H9 (cell line): Measurements from ENCODE around the gene CMTM7. TPM values are rescaled to one million over a fixed set of nuclear protein-coding genes. Genes with fewer than 3 reads are reported as not detected.

Experiments
- DNase-seq: peaks from one replicate; pipeline ENCODE4 v3.0.0-alpha.2; 2017
- H2AFZ ChIP-seq: one replicate; pipeline ENCODE4 v1.6.1; 2013; ENCODE audit warnings: mild to moderate bottlenecking, low read length, control low read depth, moderate library complexity
- H2AK5ac ChIP-seq: 2 replicates; pipeline ENCODE4 v1.6.1; 2013; ENCODE audit warnings: low read length, control low read depth, mixed read lengths; ENCODE audit not compliant: insufficient read length
- H2BK120ac ChIP-seq: one replicate; pipeline ENCODE4 v1.6.1; 2013; ENCODE audit warnings: low read depth, mild to moderate bottlenecking, low read length, control low read depth, inconsistent platforms; ENCODE audit not compliant: poor library complexity, severe bottlenecking
- H2BK12ac ChIP-seq: 2 replicates; pipeline ENCODE4 v1.6.1; 2013; ENCODE audit warnings: low read length, control low read depth, mixed read lengths, low read depth; ENCODE audit not compliant: insufficient read length
- H2BK15ac ChIP-seq: 2 replicates; pipeline ENCODE4 v1.6.1; 2013; ENCODE audit warnings: low read depth, low read length, control low read depth
- H2BK20ac ChIP-seq: one replicate; pipeline ENCODE4 v1.6.1; 2013; ENCODE audit warnings: low read depth, mild to moderate bottlenecking, low read length, control low read depth, inconsistent platforms; ENCODE audit not compliant: poor library complexity, severe bottlenecking
- H2BK5ac ChIP-seq: 2 replicates; pipeline ENCODE4 v1.6.1; 2013; ENCODE audit warnings: low read length, control low read depth, mixed read lengths; ENCODE audit not compliant: insufficient read length
- H3K14ac ChIP-seq: 2 replicates; pipeline ENCODE4 v1.6.1; 2013; ENCODE audit warnings: low read length, control low read depth; ENCODE audit not compliant: insufficient read depth
- H3K18ac ChIP-seq: 2 replicates; pipeline ENCODE4 v1.6.1; 2013; ENCODE audit warnings: low read depth, mild to moderate bottlenecking, mixed read lengths, low read length, control low read depth; ENCODE audit not compliant: insufficient read length
- H3K23ac ChIP-seq: 2 replicates; pipeline ENCODE4 v1.6.1; 2013; ENCODE audit warnings: low read length, control low read depth, mixed read lengths, low read depth; ENCODE audit not compliant: insufficient read length
- H3K23me2 ChIP-seq: 2 replicates; pipeline ENCODE4 v1.6.1; 2013; ENCODE audit warnings: low read depth, mild to moderate bottlenecking, mixed read lengths, low read length, control low read depth; ENCODE audit not compliant: insufficient read length, poor library complexity, severe bottlenecking
- H3K27ac ChIP-seq: 2 replicates; pipeline ENCODE4 v1.5.1; 2013; ENCODE audit warnings: low read length, control low read depth, mixed read lengths, low read depth; ENCODE audit not compliant: insufficient read length
- H3K27me3 ChIP-seq: 2 replicates; pipeline ENCODE4 v1.6.1; 2013; ENCODE audit warnings: low read length, control low read depth, inconsistent platforms; ENCODE audit not compliant: insufficient read depth
- H3K4ac ChIP-seq: 2 replicates; pipeline ENCODE4 v1.6.1; 2013; ENCODE audit warnings: low read depth, mild to moderate bottlenecking, control low read depth, inconsistent platforms, low read length, moderate library complexity
- H3K4me1 ChIP-seq: 2 replicates; pipeline ENCODE4 v1.6.1; 2013; ENCODE audit warnings: low read length, control low read depth, inconsistent platforms; ENCODE audit not compliant: insufficient read depth
- H3K4me2 ChIP-seq: 2 replicates; pipeline ENCODE4 v1.6.1; 2013; ENCODE audit warnings: low read length, control low read depth, mixed read lengths; ENCODE audit not compliant: insufficient read length, insufficient read depth
- H3K56ac ChIP-seq: 2 replicates; pipeline ENCODE4 v1.6.1; 2013; ENCODE audit warnings: low read depth, mild to moderate bottlenecking, mixed read lengths, low read length, control low read depth; ENCODE audit not compliant: insufficient read length
- H3K79me1 ChIP-seq: 2 replicates; pipeline ENCODE4 v1.6.1; 2013; ENCODE audit warnings: low read depth, mild to moderate bottlenecking, moderate library complexity, low read length, control low read depth, inconsistent platforms; ENCODE audit not compliant: insufficient read depth, poor library complexity, severe bottlenecking
- H3K79me2 ChIP-seq: 2 replicates; pipeline ENCODE4 v1.6.1; 2013; ENCODE audit warnings: low read length, control low read depth, inconsistent platforms; ENCODE audit not compliant: insufficient read depth
- H3K9ac ChIP-seq: 2 replicates; pipeline ENCODE4 v1.6.1; 2013; ENCODE audit warnings: low read length, control low read depth, mixed read lengths; ENCODE audit not compliant: insufficient read length; ENCODE audit errors: extremely low read depth
- H3K9me3 ChIP-seq: one replicate; pipeline ENCODE4 v1.6.1; 2013; ENCODE audit warnings: low read depth, low read length, inconsistent platforms; ENCODE audit not compliant: control insufficient read depth
- H3T11ph ChIP-seq: one replicate; pipeline ENCODE4 v1.6.1; 2013; ENCODE audit warnings: mild to moderate bottlenecking, low read length, control low read depth, inconsistent platforms
- H4K20me1 ChIP-seq: one replicate; pipeline ENCODE4 v1.6.1; 2013; ENCODE audit not compliant: control insufficient read depth, insufficient read length, insufficient read depth
- H4K5ac ChIP-seq: 2 replicates; pipeline ENCODE4 v1.6.1; 2013; ENCODE audit warnings: low read depth, mild to moderate bottlenecking, mixed read lengths, low read length, control low read depth; ENCODE audit not compliant: insufficient read length
- H4K8ac ChIP-seq: replicated peaks from 2 replicates; pipeline ENCODE4 v1.6.1; 2013; ENCODE audit warnings: low read length, control low read depth, mixed read lengths, low read depth; ENCODE audit not compliant: insufficient read length
- H4K91ac ChIP-seq: 2 replicates; pipeline ENCODE4 v1.6.1; 2013; ENCODE audit warnings: low read depth, mild to moderate bottlenecking, moderate library complexity, mixed read lengths, low read length, control low read depth; ENCODE audit not compliant: insufficient read length
- H3K27ac Mint-ChIP-seq, 3 experiments: 2 replicates in 2 of 3; 3 replicates in 1 of 3; pipeline ENCODE4 v1.8.0; 2020 to 2021; ENCODE audit warnings: mixed read lengths in 3 of 3, mild to moderate bottlenecking in 1 of 3, moderate library complexity in 1 of 3
- H3K27me3 Mint-ChIP-seq: 2 replicates; pipeline ENCODE4 v1.8.0; 2021; ENCODE audit warnings: low read depth, mild to moderate bottlenecking, moderate library complexity, mixed read lengths
- H3K36me3 Mint-ChIP-seq, 3 experiments: 2 replicates in 2 of 3; 3 replicates in 1 of 3; pipeline ENCODE4 v1.8.0; 2020 to 2021; ENCODE audit warnings: low read depth in 3 of 3, mixed read lengths in 3 of 3; ENCODE audit not compliant: insufficient read depth in 1 of 3
- H3K4me1 Mint-ChIP-seq, 2 experiments: 2 replicates each; pipeline ENCODE4 v1.8.0; 2020; ENCODE audit warnings: mixed read lengths in 2 of 2
- H3K4me3 Mint-ChIP-seq, 2 experiments: 2 replicates in 1 of 2; 3 replicates in 1 of 2; pipeline ENCODE4 v1.8.0; 2020 to 2021; ENCODE audit warnings: mild to moderate bottlenecking in 2 of 2, mixed read lengths in 2 of 2, moderate library complexity in 1 of 2
- H3K9me3 Mint-ChIP-seq, 2 experiments: 2 replicates in 1 of 2; 3 replicates in 1 of 2; pipeline ENCODE4 v1.8.0; 2020; ENCODE audit warnings: mild to moderate bottlenecking in 2 of 2, mixed read lengths in 2 of 2, moderate library complexity in 1 of 2
- CTCF ChIP-seq: fragments of 200-600 bp; sonication (generic); conservative IDR thresholded peaks from 3 replicates; pipeline ENCODE4 v1.8.0; 2021; ENCODE audit warnings: antibody characterized with exemption, mild to moderate bottlenecking
- WGBS: extraction: QIAGEN DNeasy Blood & Tissue Kit; methylation state at CpG from one replicate; pipeline ENCODE4 v1.1.7; 2013; ENCODE audit warnings: missing lambda C conversion rate, low lambda C conversion rate, mixed read lengths; ENCODE audit not compliant: insufficient read length; ENCODE audit errors: extremely low coverage; 5-methylcytosine and 5-hydroxymethylcytosine counted together
- total RNA-seq: library from RNA; stranded (reverse); gene quantifications from 2 replicates; pipeline ENCODE4 v1.2.1, GENCODE V29; 2021

The CMTM7 gene
- total RNA-seq, 1 experiment from 2014 or later = 23.9 TPM

GRCh38 chr3:32457971-32458471 is 66.4 kb downstream of the CMTM7 start:
- no peak overlapping the region for H2BK5ac ChIP-seq
- H3K56ac ChIP-seq = no peak overlapping the region
- peaks cover 29 to 30% of the 10 kb centered on the region in 2 experiments for H3K4me1 Mint-ChIP-seq
- H3K27ac ChIP-seq = no peak overlapping the region
- H2AK5ac ChIP-seq = no peak overlapping the region
- peak overlapping the region; percentile 1 to 64 (median 45); a peak in 5 of 7 replicates for H3K27ac Mint-ChIP-seq
- peak overlapping the region; percentile 45; the same call in 1 of the 2 replicates for H3K14ac ChIP-seq
- peaks cover 2 to 12% (median 8%) of the 10 kb centered on the region in 3 experiments; a peak in 6 of 7 replicates for H3K36me3 Mint-ChIP-seq
- no peak overlapping the region for H2BK12ac ChIP-seq
- peak overlapping the region; percentile 92 for H3K23ac ChIP-seq
- H4K91ac ChIP-seq = no peak overlapping the region
- H4K20me1 ChIP-seq = no peaks in the 10 kb centered on the region
- WGBS = no CpG with 5 or more reads among the region's 9 CpGs
- H3K4me3 Mint-ChIP-seq = no peak overlapping the region; a peak in 1 of 5 replicates
- no peak overlapping the region for H3K4ac ChIP-seq
- H3K27me3 Mint-ChIP-seq = no peaks in the 10 kb centered on the region; the same call in 1 of the 2 replicates
- no peak overlapping the region for H2BK120ac ChIP-seq
- H4K5ac ChIP-seq = no peak overlapping the region
- no peak overlapping the region for H3K9ac ChIP-seq
- no peaks in the 10 kb centered on the region for H3K79me2 ChIP-seq
- no peak overlapping the region; the same call in 1 of the 2 replicates for H2BK15ac ChIP-seq
- no peaks in the 10 kb centered on the region for H3K9me3 ChIP-seq
- no peaks in the 10 kb centered on the region; the same call in 1 of the 2 replicates for H3K4me1 ChIP-seq
- no peaks in the 10 kb centered on the region for H3K27me3 ChIP-seq
- no peak overlapping the region for H2BK20ac ChIP-seq
- H3T11ph ChIP-seq = no peak overlapping the region
- H3K18ac ChIP-seq = peak overlapping the region; percentile 34
- peaks cover 3% of the 10 kb centered on the region for H3K23me2 ChIP-seq
- H2AFZ ChIP-seq = no peak overlapping the region
- TF ChIP-seq CTCF = no peak
- no peaks in the 10 kb centered on the region; a peak in 1 of 5 replicates for H3K9me3 Mint-ChIP-seq
- DNase-seq = no peak
- no peak overlapping the region for H4K8ac ChIP-seq
- H3K79me1 ChIP-seq = no peaks in the 10 kb centered on the region
- H3K4me2 ChIP-seq = no peak overlapping the region
